ENCODE measurements around the gene PALM.

Gene PALM

DNA sequence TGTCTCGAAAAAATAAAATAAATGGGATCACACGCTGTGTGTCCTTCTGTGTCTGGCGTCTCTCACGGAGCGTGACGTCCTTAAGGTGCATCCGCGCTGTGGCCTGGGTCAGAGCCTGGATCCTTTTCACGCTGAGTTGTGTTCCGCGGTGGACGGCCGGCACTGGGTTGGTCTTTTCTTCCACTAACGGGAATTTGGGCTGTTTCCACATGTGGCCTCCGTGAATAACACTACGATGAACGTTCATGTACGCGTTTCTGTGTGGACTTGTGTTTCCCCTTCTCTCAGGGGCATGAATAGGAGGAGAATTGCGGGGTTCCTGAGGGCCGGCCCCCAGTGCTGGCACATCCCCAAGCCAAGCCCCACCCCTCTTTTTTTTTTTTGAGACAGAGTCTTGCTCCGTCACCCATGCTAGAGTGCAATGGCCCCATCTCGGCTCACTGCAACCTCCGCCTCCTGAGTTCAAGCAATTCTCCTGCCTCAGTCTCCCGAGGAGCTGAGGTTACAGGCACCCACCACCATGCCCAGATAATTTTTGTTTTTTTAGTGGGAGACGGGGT is 82.4 kb downstream of the PALM start:
- Histone ChIP-seq H3K9ac (ENCODE audit: low read depth, low read length, poor library complexity, severe bottlenecking) (no peak overlapping the region), H2AFZ (ENCODE audit: low read length) (no peak overlapping the region), H3F3A (ENCODE audit: low read depth) (no peaks in the 10 kb centered on the region), H3K9me3 (ENCODE audit: insufficient read depth, low read depth, low read length) (no peaks in the 10 kb centered on the region), H3K4me2 (ENCODE audit: low read depth, low read length, poor library complexity, severe bottlenecking) (no peak overlapping the region), H3K36me3 (ENCODE audit: insufficient read depth, low read length) (no peaks in the 10 kb centered on the region), H3K79me2 (ENCODE audit: insufficient read depth, low read length) (0 out of 2 replicates have a peak, but pooled peaks cover 3% of the 10 kb centered on the region), H4K20me1 (ENCODE audit: insufficient read depth, low read length, poor library complexity, severe bottlenecking) (no peaks in the 10 kb centered on the region), H3K9me2 (replicated peaks; ENCODE audit: low read depth, low read length) (no peaks in the 10 kb centered on the region), H3K4me3 (ENCODE audit: low read length, poor library complexity, severe bottlenecking) (no peak overlapping the region), H3K27me3 (ENCODE audit: insufficient read depth, low read length, poor library complexity, severe bottlenecking) (no peaks in the 10 kb centered on the region), H3K4me1 (ENCODE audit: insufficient read depth, low read length, poor library complexity, severe bottlenecking) (peaks cover 2% of the 10 kb centered on the region)
- no peak for TF ChIP-seq EZH2phosphoT487 (IDR thresholded peaks at IDR 0.05; ENCODE audit: borderline replicate concordance)
- TF ChIP-seq, protein P1, sequence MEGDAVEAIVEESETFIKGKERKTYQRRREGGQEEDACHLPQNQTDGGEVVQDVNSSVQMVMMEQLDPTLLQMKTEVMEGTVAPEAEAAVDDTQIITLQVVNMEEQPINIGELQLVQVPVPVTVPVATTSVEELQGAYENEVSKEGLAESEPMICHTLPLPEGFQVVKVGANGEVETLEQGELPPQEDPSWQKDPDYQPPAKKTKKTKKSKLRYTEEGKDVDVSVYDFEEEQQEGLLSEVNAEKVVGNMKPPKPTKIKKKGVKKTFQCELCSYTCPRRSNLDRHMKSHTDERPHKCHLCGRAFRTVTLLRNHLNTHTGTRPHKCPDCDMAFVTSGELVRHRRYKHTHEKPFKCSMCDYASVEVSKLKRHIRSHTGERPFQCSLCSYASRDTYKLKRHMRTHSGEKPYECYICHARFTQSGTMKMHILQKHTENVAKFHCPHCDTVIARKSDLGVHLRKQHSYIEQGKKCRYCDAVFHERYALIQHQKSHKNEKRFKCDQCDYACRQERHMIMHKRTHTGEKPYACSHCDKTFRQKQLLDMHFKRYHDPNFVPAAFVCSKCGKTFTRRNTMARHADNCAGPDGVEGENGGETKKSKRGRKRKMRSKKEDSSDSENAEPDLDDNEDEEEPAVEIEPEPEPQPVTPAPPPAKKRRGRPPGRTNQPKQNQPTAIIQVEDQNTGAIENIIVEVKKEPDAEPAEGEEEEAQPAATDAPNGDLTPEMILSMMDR (conservative IDR thresholded peaks at IDR 0.05; ENCODE audit: low read length), result no peak

DNA sequence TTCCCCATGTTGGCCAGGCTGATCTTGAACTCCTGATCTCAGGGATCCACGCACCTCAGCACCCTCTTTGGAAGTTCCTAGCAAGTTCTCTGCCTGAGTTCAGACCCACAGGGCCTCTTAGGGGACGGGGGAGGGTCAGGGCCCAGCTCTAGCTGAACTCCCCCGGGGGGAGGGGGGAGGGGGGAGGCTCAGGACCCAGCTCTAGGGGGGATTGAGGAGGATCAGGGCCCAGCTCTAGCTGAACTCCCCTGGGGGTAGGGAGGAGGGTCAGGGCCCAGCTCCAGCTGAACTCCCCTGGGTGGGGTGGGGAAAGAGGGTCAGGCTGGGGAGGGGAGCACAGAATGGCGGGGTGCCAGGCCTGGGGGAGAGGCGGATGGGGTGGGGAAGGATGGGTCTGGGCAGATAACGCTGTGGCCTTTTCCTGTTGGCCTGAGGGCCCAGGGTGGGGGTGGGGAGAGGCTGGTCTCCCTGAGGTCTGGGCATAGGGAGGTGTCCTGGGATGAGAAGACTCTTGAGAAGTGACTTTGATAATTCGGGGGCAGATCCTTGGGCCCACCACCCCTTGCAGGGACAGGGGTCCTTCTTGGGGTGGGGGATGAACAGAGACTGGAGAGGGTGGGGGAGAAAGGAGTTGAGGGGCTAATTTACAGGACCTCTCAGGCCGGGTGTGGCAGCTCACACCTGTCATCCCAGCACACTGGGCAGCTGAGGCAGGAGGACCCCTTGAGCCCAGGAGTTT is 83.0 kb downstream of the PALM start:
- Histone ChIP-seq H3K9ac (ENCODE audit: low read depth, low read length, poor library complexity, severe bottlenecking) (no peak overlapping the region), H2AFZ (ENCODE audit: low read length) (no peak overlapping the region), H3K9me2 (replicated peaks; ENCODE audit: low read depth, low read length) (no peaks in the 10 kb centered on the region), H3F3A (ENCODE audit: low read depth) (no peaks in the 10 kb centered on the region), H4K20me1 (ENCODE audit: insufficient read depth, low read length, poor library complexity, severe bottlenecking) (no peaks in the 10 kb centered on the region), H3K4me2 (ENCODE audit: low read depth, low read length, poor library complexity, severe bottlenecking) (no peak overlapping the region), H3K36me3 (ENCODE audit: insufficient read depth, low read length) (no peaks in the 10 kb centered on the region), H3K4me3 (ENCODE audit: low read length, poor library complexity, severe bottlenecking) (no peak overlapping the region), H3K9me3 (ENCODE audit: insufficient read depth, low read depth, low read length) (no peaks in the 10 kb centered on the region), H3K27me3 (ENCODE audit: insufficient read depth, low read length, poor library complexity, severe bottlenecking) (no peaks in the 10 kb centered on the region), H3K79me2 (ENCODE audit: insufficient read depth, low read length) (peaks cover 7% of the 10 kb centered on the region; the same call in 1 of the 2 replicates), H3K4me1 (ENCODE audit: insufficient read depth, low read length, poor library complexity, severe bottlenecking) (peaks cover 4% of the 10 kb centered on the region)
- TF ChIP-seq, protein P1 (conservative IDR thresholded peaks at IDR 0.05; ENCODE audit: low read length), result no peak
- TF ChIP-seq EZH2phosphoT487 (IDR thresholded peaks at IDR 0.05; ENCODE audit: borderline replicate concordance), result no peak

DNA sequence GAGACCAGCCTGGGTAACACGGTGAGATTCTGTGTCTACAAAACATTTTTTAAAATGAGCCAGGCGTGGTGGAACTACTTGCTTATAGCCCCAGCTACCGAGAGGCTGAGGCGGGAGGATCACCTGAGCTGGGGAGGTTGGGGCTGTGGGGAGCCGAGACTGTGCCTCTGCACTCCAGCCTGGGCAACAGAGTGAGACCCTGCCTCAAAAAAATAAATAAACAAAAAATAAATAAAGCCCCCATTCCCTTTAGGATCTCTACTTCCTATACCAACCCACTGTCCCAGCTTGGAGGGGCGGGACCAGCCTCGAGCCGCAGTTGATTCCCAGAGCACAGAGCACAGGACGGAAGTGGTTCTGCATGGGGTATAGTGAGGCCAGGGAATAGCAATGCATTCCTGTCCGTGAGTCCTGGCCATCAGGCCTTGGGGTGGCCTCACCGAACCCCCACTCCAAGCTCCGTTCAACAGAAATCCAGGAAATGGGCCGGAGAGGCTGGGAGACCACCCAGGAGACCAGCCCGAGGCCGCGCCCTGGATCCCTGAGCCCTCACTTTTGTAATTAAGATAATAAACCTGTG is 83.7 kb downstream of the PALM start:
- H3K4me3 ChIP-seq (ENCODE audit: low read length, poor library complexity, severe bottlenecking), result no peak overlapping the region

More for the DNA sequence above, 83.7 kb downstream of the PALM start:
- Histone ChIP-seq H3K27me3 (ENCODE audit: insufficient read depth, low read length, poor library complexity, severe bottlenecking) (no peaks in the 10 kb centered on the region), H4K20me1 (ENCODE audit: insufficient read depth, low read length, poor library complexity, severe bottlenecking) (no peaks in the 10 kb centered on the region), H3K4me1 (ENCODE audit: insufficient read depth, low read length, poor library complexity, severe bottlenecking) (peaks cover 4% of the 10 kb centered on the region), H3K9me2 (replicated peaks; ENCODE audit: low read depth, low read length) (no peaks in the 10 kb centered on the region), H3K4me2 (ENCODE audit: low read depth, low read length, poor library complexity, severe bottlenecking) (no peak overlapping the region), H3F3A (ENCODE audit: low read depth) (no peaks in the 10 kb centered on the region), H2AFZ (ENCODE audit: low read length) (no peak overlapping the region), H3K79me2 (ENCODE audit: insufficient read depth, low read length) (peaks cover 8% of the 10 kb centered on the region; the same call in 1 of the 2 replicates), H3K9me3 (ENCODE audit: insufficient read depth, low read depth, low read length) (no peaks in the 10 kb centered on the region), H3K9ac (ENCODE audit: low read depth, low read length, poor library complexity, severe bottlenecking) (no peak overlapping the region), H3K36me3 (ENCODE audit: insufficient read depth, low read length) (no peaks in the 10 kb centered on the region)
- TF ChIP-seq EZH2phosphoT487 (IDR thresholded peaks at IDR 0.05; ENCODE audit: borderline replicate concordance), result no peak
- TF ChIP-seq, protein P1 (conservative IDR thresholded peaks at IDR 0.05; ENCODE audit: low read length), result no peak
